Smooth muscle cell (in vitro differentiated cells): ENCODE results near the gene UNC79. TPM values are rescaled to one million over a fixed set of nuclear protein-coding genes. Genes with fewer than 3 reads are reported as not detected.

Experiments used
- DNase-seq: peaks from one replicate; lab custom pipeline; 2025; ENCODE audit not compliant: unreplicated experiment; lab: John Stamatoyannopoulos, UW
- H2AFZ ChIP-seq: fragments of 200-600 bp; sonication (generic); 2 replicates; pipeline ENCODE4 v1.6.0; 2016; ENCODE audit warnings: antibody characterized with exemption, low read depth, mild to moderate bottlenecking
- H3F3A ChIP-seq: fragments of 200-600 bp; sonication (generic); 2 replicates; pipeline ENCODE4 v1.6.0; 2017; ENCODE audit warnings: antibody characterized with exemption, low read depth
- H3K27ac ChIP-seq: fragments of 200-600 bp; sonication (generic); 2 replicates; pipeline ENCODE4 v1.5.1; 2016; ENCODE audit warnings: low read depth, mild to moderate bottlenecking
- H3K27me3 ChIP-seq: fragments of 200-600 bp; sonication (generic); 2 replicates; pipeline ENCODE4 v1.6.1; 2016; ENCODE audit warnings: low read depth, mild to moderate bottlenecking
- H3K36me3 ChIP-seq: fragments of 200-600 bp; sonication (generic); 2 replicates; pipeline ENCODE4 v1.5.1; 2016; ENCODE audit warnings: low read depth
- H3K4me1 ChIP-seq: fragments of 200-600 bp; sonication (generic); 2 replicates; pipeline ENCODE4 v1.5.1; 2016; ENCODE audit warnings: low read depth
- H3K4me2 ChIP-seq: fragments of 200-600 bp; sonication (generic); 2 replicates; pipeline ENCODE4 v1.6.0; 2016; ENCODE audit warnings: mild to moderate bottlenecking
- H3K4me3 ChIP-seq: fragments of 200-600 bp; sonication (generic); 2 replicates; pipeline ENCODE4 v1.5.1; 2016; ENCODE audit warnings: mild to moderate bottlenecking
- H3K79me2 ChIP-seq: fragments of 200-600 bp; sonication (generic); 2 replicates; pipeline ENCODE4 v1.6.0; 2016; ENCODE audit warnings: low read depth, mild to moderate bottlenecking
- H3K9ac ChIP-seq: fragments of 200-600 bp; sonication (generic); 2 replicates; pipeline ENCODE4 v1.6.0; 2016; ENCODE audit warnings: low read depth
- H3K9me3 ChIP-seq: fragments of 200-600 bp; sonication (generic); replicated peaks from 2 replicates; pipeline ENCODE4 v1.5.1; 2016; ENCODE audit warnings: low read depth
- H4K20me1 ChIP-seq: fragments of 200-600 bp; sonication (generic); 2 replicates; pipeline ENCODE4 v1.6.0; 2016; ENCODE audit warnings: low read depth
- WGBS: methylation state at CpG from one replicate; pipeline ENCODE4 v1.1.7; 2016; ENCODE audit warnings: low lambda C conversion rate; 5-methylcytosine and 5-hydroxymethylcytosine counted together
- polyA plus RNA-seq: library from polyadenylated mRNA; unstranded; fragments of >200 nt; fragmentation: Nextera tagmentation; extraction: Ambion mirVana; gene quantifications from 2 replicates; pipeline ENCODE4 v1.2.1, GENCODE V29; 2016
- total RNA-seq: library from RNA; depleted of rRNA; stranded (reverse); fragments of >200 nt; gene quantifications from 2 replicates; pipeline ENCODE4 v1.2.3, GENCODE V29; 2014
- TF ChIP-seq, protein P1 (sequence below): fragments of 200-600 bp; sonication (generic); IDR thresholded peaks from 2 replicates; pipeline ENCODE4 v1.5.1; 2017; ENCODE audit warnings: borderline replicate concordance, mild to moderate bottlenecking, antibody characterized with exemption; ENCODE audit not compliant: insufficient read depth, poor library complexity, severe bottlenecking

Gene UNC79
- total and polyA plus RNA-seq, 2 experiments from 2014 or later, result 0.06 to 0.36 TPM

DNA sequence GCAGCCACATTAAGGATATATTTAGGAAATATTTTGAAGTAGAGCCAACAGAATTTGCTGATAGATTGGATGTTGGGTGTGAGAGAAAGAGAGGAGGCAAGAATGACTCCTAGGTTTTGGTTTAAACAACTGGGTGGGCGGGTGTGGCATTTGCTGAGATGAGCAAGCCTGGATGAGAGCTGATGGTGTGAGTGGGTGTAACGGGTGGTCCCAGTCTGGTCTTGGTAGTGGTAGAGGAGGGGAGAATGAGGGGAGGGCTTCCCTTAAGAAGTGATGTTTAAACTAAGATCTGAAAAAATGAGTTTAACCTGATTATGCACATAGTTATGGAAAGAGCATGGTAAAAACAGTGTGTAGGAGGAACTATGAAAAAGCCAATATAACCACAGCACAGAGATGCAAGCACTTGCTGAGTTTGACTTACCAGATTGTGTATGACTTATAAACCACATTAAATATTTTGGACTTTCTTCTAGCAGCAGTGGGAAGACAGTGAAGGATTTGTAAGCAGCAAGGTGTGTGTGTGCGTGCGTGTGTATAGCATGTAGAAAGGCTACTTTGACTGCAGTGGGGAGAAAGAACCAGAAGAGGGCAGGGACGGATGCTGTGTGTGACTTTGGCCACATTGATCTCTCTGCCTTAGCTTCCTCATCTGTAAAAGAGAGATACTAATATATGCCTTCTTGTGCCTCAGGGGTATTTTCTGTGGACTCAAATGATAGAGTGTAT is 217.9 kb downstream of the UNC79 start:
- Histone ChIP-seq H2AFZ (no peak overlapping the region), H4K20me1 (no peaks in the 10 kb centered on the region), H3K27ac (no peak overlapping the region), H3F3A (no peaks in the 10 kb centered on the region), H3K36me3 (no peaks in the 10 kb centered on the region), H3K27me3 (no peaks in the 10 kb centered on the region), H3K9me3 (no peaks in the 10 kb centered on the region), H3K4me3 (no peak overlapping the region), H3K79me2 (no peaks in the 10 kb centered on the region), H3K4me1 (no peaks in the 10 kb centered on the region), H3K4me2 (no peak overlapping the region), H3K9ac (no peak overlapping the region)
- TF ChIP-seq, protein P1, sequence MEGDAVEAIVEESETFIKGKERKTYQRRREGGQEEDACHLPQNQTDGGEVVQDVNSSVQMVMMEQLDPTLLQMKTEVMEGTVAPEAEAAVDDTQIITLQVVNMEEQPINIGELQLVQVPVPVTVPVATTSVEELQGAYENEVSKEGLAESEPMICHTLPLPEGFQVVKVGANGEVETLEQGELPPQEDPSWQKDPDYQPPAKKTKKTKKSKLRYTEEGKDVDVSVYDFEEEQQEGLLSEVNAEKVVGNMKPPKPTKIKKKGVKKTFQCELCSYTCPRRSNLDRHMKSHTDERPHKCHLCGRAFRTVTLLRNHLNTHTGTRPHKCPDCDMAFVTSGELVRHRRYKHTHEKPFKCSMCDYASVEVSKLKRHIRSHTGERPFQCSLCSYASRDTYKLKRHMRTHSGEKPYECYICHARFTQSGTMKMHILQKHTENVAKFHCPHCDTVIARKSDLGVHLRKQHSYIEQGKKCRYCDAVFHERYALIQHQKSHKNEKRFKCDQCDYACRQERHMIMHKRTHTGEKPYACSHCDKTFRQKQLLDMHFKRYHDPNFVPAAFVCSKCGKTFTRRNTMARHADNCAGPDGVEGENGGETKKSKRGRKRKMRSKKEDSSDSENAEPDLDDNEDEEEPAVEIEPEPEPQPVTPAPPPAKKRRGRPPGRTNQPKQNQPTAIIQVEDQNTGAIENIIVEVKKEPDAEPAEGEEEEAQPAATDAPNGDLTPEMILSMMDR, result peak; percentile 21
- 52% methylated on average over 5 of the region's 5 CpGs for WGBS
- no peak for DNase-seq

DNA sequence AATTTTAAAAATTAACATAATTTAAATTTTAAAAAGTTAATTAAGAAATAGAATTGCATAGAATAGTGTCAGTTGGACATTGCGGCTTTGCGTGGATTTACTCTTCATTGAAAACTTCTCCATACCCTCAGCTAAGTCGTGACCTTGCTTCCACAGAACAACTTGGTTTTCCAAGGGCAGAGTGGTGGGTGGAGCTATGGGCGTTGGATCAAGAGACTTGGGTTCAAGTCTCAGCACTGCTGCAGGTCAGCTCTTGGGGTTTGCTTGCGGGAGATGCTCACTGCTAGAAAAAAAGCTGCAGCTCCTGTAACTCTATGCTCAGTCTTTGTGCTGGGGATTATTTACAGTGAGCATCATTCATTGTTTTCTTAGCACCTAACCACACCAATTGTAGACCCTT is 223.9 kb downstream of the UNC79 start:
- no peaks in the 10 kb centered on the region for H3K9me3 ChIP-seq
- TF ChIP-seq, protein P1, result no peak
- H3K4me2 ChIP-seq, result no peak overlapping the region
- H4K20me1 ChIP-seq, result no peaks in the 10 kb centered on the region
- H3K9ac ChIP-seq, result no peak overlapping the region
- DNase-seq, result no peak
- H3K79me2 ChIP-seq, result no peaks in the 10 kb centered on the region
- H2AFZ ChIP-seq, result no peak overlapping the region
- no peaks in the 10 kb centered on the region for H3K36me3 ChIP-seq
- no peak overlapping the region for H3K27ac ChIP-seq
- 87% methylated on average over 5 of the region's 5 CpGs for WGBS
- no peaks in the 10 kb centered on the region for H3K4me1 ChIP-seq
- no peaks in the 10 kb centered on the region for H3K27me3 ChIP-seq
- H3K4me3 ChIP-seq, result no peak overlapping the region
- no peaks in the 10 kb centered on the region for H3F3A ChIP-seq

DNA sequence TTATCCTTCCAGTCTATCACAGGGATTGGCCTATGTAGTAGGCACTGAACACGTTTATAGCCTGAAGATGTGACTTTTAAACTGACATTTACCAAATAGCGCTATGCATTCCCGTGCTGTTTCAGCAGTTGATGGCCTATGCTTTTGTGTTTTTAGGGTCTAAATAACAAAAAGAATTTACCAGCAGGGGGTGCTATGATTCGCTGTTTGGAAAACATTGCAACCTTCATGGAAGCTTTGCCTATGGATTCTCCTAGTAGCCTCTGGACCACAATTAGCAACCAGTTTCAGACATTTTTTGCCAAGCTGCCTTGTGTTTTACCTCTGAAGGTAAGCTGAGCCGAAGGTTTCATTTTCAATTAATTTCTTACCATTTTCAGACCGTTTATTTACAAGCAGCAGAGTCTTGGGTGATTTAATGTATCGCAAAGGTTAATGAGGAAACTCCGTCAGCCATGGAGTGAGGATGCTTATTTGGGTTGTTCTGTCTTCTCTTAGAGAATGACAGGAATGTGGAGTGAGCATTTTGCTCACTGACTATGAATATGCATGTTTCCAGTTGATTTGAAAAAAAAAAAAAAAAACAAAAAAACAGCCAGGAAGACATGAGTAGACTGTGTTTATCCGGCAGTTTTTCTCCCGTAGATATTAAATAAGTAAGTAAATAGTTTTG is 224.5 kb downstream of the UNC79 start:
- Histone ChIP-seq H3K9me3 (no peaks in the 10 kb centered on the region), H3K79me2 (no peaks in the 10 kb centered on the region), H3K27ac (no peak overlapping the region), H3K36me3 (no peaks in the 10 kb centered on the region), H2AFZ (no peak overlapping the region), H3F3A (no peaks in the 10 kb centered on the region), H3K9ac (no peak overlapping the region), H3K4me3 (no peak overlapping the region), H3K4me2 (no peak overlapping the region), H3K27me3 (no peaks in the 10 kb centered on the region), H3K4me1 (no peaks in the 10 kb centered on the region), H4K20me1 (no peaks in the 10 kb centered on the region)
- 48% methylated on average over 10 of the region's 10 CpGs for WGBS
- no peak for DNase-seq
- TF ChIP-seq, protein P1, result peak; percentile 71

GRCh38 chr14:93657875-93658274 is 227.1 kb downstream of the UNC79 start:
- H3K27me3 ChIP-seq, result no peaks in the 10 kb centered on the region
- no peak overlapping the region for H3K4me3 ChIP-seq

More at GRCh38 chr14:93657875-93658274, 227.1 kb downstream of the UNC79 start:
- H3K9me3 ChIP-seq, result no peaks in the 10 kb centered on the region
- TF ChIP-seq, protein P1, result no peak
- H3F3A ChIP-seq, result no peaks in the 10 kb centered on the region
- no peak overlapping the region for H3K4me2 ChIP-seq
- no peaks in the 10 kb centered on the region for H4K20me1 ChIP-seq
- 81% methylated on average over 6 of the region's 6 CpGs for WGBS
- no peaks in the 10 kb centered on the region for H3K79me2 ChIP-seq
- H2AFZ ChIP-seq, result no peak overlapping the region
- H3K9ac ChIP-seq, result no peak overlapping the region
- H3K4me1 ChIP-seq, result no peaks in the 10 kb centered on the region
- H3K27ac ChIP-seq, result no peak overlapping the region
- no peak for DNase-seq
- H3K36me3 ChIP-seq, result no peaks in the 10 kb centered on the region
